GM13976 (cell line): ENCODE results near the gene XRCC3.

Source experiments
- DNase-seq: peaks from one replicate; pipeline ENCODE4 v3.0.0; 2012; ENCODE audit warnings: low spot score
- in situ Hi-C: fragments of 300-500 bp; cut with MboI; formaldehyde crosslinking; loops from one replicate; pipeline ENCODE4 v1.12.0; 2022; ENCODE audit warnings: low sequenced_read_pairs, mixed read lengths, inconsistent platforms; ENCODE audit not compliant: unreplicated experiment
- TF ChIP-seq, protein P1 (sequence below): IDR thresholded peaks from 2 replicates; pipeline ENCODE4 v1.5.1; 2012; ENCODE audit warnings: borderline replicate concordance, mild to moderate bottlenecking; ENCODE audit not compliant: insufficient read depth; ENCODE audit errors: extremely low read depth, missing control alignments, control extremely low read depth

XRCC3 gene

DNA sequence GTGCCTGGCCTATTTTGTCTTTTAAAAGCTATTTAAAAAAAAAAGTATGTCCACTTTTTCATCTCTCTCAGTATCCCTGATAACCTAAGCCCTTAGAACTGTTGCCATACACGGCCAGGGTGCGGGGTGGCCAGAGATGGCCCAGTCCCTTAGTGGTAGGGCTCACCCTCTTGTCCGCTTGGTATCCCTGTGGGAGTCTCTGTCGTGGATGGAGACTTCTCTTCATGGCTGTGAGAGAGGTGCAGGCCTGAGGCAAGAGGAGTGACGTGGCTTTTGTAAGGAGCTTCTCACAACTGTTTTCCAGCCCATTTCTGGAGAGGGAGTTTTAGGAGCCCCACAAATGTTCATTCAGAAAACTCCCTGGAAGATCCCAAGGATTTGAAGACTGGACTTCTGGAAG is 26.8 kb downstream of the XRCC3 start:
- in situ Hi-C loops = no loop called here
- no peak for DNase-seq

DNA sequence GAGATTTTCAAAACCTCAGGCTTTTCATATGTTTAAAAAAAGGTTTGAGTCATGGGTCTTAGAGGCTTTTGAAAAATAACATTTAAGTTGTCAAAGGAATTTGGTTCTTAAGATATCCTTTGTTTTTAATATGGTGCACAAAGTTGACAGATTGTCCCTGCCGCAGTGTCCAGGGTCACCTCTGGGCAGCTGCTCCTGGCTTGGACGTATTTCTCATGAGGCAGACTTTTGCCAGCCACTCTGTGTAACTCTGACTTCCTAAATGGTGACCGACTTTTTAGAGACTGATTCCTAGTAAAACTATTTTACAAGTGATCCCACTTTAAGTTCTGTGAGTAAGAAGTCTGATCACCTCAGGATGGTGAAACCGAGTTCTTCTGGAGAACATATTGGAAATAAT is 27.5 kb downstream of the XRCC3 start:
- DNase-seq = no peak
- TF ChIP-seq, protein P1, sequence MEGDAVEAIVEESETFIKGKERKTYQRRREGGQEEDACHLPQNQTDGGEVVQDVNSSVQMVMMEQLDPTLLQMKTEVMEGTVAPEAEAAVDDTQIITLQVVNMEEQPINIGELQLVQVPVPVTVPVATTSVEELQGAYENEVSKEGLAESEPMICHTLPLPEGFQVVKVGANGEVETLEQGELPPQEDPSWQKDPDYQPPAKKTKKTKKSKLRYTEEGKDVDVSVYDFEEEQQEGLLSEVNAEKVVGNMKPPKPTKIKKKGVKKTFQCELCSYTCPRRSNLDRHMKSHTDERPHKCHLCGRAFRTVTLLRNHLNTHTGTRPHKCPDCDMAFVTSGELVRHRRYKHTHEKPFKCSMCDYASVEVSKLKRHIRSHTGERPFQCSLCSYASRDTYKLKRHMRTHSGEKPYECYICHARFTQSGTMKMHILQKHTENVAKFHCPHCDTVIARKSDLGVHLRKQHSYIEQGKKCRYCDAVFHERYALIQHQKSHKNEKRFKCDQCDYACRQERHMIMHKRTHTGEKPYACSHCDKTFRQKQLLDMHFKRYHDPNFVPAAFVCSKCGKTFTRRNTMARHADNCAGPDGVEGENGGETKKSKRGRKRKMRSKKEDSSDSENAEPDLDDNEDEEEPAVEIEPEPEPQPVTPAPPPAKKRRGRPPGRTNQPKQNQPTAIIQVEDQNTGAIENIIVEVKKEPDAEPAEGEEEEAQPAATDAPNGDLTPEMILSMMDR = no peak
- in situ Hi-C loops = no loop called here

More for the DNA sequence above, 26.8 kb downstream of the XRCC3 start:
- TF ChIP-seq, protein P1 = no peak

DNA sequence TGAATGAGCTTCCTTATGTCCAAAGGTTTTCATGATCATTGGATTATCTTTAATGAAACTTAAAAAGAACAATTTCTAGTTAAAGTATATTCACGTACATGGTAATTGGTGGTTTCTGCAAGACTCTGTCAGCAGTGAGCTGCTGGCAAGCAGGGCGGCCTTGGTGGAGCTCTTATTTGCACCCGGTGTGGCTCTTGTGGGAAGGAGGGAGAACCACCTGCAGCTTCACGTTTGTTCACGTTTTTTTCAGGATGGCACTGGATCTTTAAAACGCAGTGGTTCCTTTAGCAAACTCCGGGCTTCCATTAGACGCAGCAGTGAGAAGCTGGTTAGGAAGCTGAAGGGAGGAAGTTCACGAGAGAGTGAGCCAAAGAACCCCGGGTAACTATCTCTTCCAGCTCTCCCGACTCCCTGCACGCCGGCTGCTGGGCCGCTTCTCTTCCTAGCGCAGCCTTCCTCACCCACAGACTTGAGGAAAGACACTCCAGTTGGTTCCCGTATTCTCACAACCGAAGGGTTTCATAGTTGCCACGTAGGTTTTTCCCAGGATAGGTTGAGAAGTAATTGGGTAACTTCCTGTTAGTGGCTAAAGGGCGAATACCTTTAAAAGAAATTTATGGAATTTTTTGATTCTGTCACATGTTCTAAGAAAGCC is 28.3 kb downstream of the XRCC3 start:
- TF ChIP-seq, protein P1 = no peak
- in situ Hi-C loops = no loop called here

DNA sequence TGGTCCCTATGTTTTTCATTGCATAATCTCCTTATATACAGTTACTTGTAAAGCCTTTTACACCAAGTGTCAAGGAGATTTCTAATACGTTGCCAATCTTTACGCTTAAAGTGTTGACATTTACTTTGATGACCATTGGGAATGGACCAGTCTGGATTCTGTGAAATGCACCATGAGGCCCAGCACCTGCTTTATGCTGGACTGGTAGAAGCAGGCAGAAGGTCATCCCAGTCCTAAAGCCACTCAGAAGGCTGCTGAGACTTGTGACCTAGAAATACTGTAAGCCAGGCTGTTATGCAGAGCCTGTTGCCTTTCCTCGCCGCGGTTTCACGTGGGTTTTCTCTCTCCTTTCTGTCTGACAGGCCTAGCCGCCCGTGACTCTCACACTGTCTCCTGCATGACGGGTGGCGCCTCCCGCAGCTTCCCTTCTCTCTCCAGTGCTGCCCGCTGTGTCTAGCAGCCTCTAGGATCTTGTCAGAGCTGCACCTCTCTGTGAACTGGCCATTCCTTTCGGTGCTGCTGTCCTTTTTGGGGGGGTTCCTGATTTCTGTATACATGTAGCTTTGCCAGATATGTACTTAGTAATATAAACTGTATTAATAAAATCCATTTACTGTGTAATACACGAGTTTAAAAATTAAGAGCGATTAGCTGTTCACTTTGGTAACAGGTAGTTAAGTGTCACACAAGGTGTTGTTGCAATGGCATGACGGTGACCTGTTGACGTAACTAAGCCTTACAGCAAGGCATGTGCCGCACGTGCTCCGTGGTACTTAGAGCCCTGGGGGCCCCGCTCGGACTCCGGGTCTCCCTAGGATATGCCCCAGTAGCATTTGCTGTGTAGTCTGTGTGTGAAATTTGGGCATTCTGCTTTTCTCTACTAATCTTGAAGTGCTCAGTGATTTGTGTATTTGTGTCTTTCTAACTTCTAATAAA is 29.7 kb downstream of the XRCC3 start:
- no peak for DNase-seq
- in situ Hi-C loops = no loop called here
- TF ChIP-seq, protein P1 = no peak

More for the DNA sequence above, 28.3 kb downstream of the XRCC3 start:
- DNase-seq = no peak

DNA sequence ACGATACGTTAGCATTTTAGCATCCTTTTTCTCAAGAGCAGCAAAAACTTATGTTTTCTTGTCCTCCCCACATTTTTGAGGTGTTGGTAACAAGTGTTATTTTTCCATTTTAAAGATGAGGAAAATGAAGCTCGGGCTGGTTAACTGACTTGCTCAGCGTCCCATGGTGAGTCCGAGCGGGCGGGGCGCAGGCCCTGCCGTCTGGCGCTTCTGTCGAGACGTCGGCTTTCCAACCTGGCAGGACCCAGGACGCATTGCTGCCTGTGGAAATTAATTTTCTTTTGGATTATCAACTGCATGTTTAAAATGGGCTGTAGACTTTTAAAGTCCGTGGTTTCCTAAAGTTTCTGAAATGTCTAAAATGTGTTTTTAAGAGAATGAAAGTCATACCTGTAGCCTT is 30.4 kb downstream of the XRCC3 start:
- TF ChIP-seq, protein P1 = no peak
- DNase-seq = no peak
- in situ Hi-C loops = no loop called here

DNA sequence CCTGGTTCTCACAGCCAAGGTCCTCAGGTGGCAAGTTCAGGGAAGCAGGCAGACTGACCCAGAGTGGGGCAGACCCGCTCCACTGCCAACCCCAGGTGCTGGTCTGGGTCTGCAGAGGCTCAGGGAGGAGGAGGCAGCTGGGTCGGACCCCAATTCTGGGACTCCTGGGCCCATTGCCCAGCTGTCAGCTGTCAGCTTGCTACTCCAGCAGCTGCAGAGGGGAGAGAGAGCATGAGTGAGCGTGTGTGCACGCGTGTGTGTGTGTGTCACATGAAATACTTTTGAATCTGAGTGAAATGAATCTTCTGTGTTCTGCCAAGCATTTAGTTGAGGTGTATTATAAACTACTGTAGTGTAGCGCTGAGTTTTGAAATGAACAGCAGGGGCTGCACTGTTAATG is 30.8 kb downstream of the XRCC3 start:
- no peak for DNase-seq
- in situ Hi-C loops = no loop called here

More for the DNA sequence above, 30.8 kb downstream of the XRCC3 start:
- TF ChIP-seq, protein P1 = no peak
